Measurements from ENCODE around the gene CTPS2.

- no peak for TF ChIP-seq CTCF (IDR thresholded peaks at IDR 0.05; ENCODE audit: extremely low read depth in 1 of 2, insufficient read depth in 1 of 2, low read depth in 1 of 2, low read length in 2 of 2)
- no peak for TF ChIP-seq POLR2AphosphoS5 (IDR thresholded peaks at IDR 0.05; ENCODE audit: insufficient read depth, low read depth, low read length)
- TF ChIP-seq POLR2A (IDR thresholded peaks at IDR 0.05; ENCODE audit: low read depth, low read length) = no peak
- TF ChIP-seq EZH2 (IDR thresholded peaks at IDR 0.05; ENCODE audit: borderline replicate concordance, low read depth, low read length, severe bottlenecking) = no peak
- TF ChIP-seq MAX (IDR thresholded peaks at IDR 0.05; ENCODE audit: insufficient read depth, insufficient read length) = no peak
- no peak for TF ChIP-seq FOS (IDR thresholded peaks at IDR 0.05; ENCODE audit: borderline replicate concordance, insufficient read depth, low read length)
- TF ChIP-seq MYC (IDR thresholded peaks at IDR 0.05; ENCODE audit: low read depth, low read length) = no peak
These were observed 32.6 kb upstream of the CTPS2 start for GRCh38 chrX:16745102-16745501.

Measured in endothelial cell of umbilical vein (primary cell).